Lower leg skin (tissue), 3 donors: Measurements from ENCODE around the gene SMAD4.
A peak's percentile ranks its signal among the peaks of the same experiment; 100 is the strongest.

Experiments used
- CTCF ChIP-seq, 3 donors: fragments of 450-650 bp; IDR thresholded peaks; one replicate each; pipeline ENCODE4 v1.5.1; 2016; ENCODE audit warnings: antibody characterized with exemption in 3 of 3, mild to moderate bottlenecking in 3 of 3, moderate library complexity in 2 of 3
- POLR2A ChIP-seq, 2 donors: fragments of 450-650 bp; IDR thresholded peaks; one replicate each; pipeline ENCODE4 v1.6.1; 2016 to 2017; ENCODE audit warnings: antibody characterized with exemption in 2 of 2, mild to moderate bottlenecking in 1 of 2, moderate library complexity in 1 of 2

GRCh38 chr18:51029694-51030536 is at the start of gene SMAD4:
- peak in 1 of 2 donors; percentile 43 for TF ChIP-seq POLR2A (IDR thresholded peaks at IDR 0.05)
- TF ChIP-seq CTCF (IDR thresholded peaks at IDR 0.05) = no peak
